Neutrophil (primary cell): ENCODE data around the gene NPEPL1.

Experiments used
- H3K27ac ChIP-seq: fragments of 200-600 bp; sonication (generic); 2 replicates; pipeline ENCODE4 v1.5.1; 2016; ENCODE audit warnings: mild to moderate bottlenecking, moderate library complexity
- H3K27me3 ChIP-seq: fragments of 200-600 bp; sonication (generic); 2 replicates; pipeline ENCODE4 v1.6.0; 2016; ENCODE audit warnings: mild to moderate bottlenecking
- H3K36me3 ChIP-seq: fragments of 200-600 bp; sonication (generic); 2 replicates; pipeline ENCODE4 v1.5.1; 2017
- H3K4me1 ChIP-seq, 2 experiments: fragments of 200-600 bp in 1 of 2; sonication (generic) in 1 of 2; 1 replicate in 1 of 2; 2 replicates in 1 of 2; pipeline versions ENCODE4 v1.5.1 to v1.6.1; 2013 to 2016; ENCODE audit warnings: low read depth in 1 of 2, low read length in 1 of 2, mild to moderate bottlenecking in 1 of 2, moderate library complexity in 1 of 2; ENCODE audit not compliant: control insufficient read depth in 1 of 2, insufficient read depth in 1 of 2
- H3K4me3 ChIP-seq, 2 experiments: fragments of 200-600 bp in 1 of 2; sonication (generic) in 1 of 2; 1 replicate in 1 of 2; 2 replicates in 1 of 2; pipeline ENCODE4 v1.5.1; 2013 to 2016; ENCODE audit warnings: low read depth in 1 of 2, low read length in 1 of 2, mild to moderate bottlenecking in 1 of 2, moderate library complexity in 1 of 2
- H3K9me3 ChIP-seq: fragments of 200-600 bp; sonication (generic); 2 replicates; pipeline ENCODE4 v1.5.1; 2016
- CTCF ChIP-seq: fragments of 200-600 bp; sonication (generic); IDR thresholded peaks from 2 replicates; pipeline ENCODE4 v1.5.1; 2016; ENCODE audit warnings: antibody characterized with exemption

The NPEPL1 gene

GRCh38 chr20:58659841-58660240, 32.8 kb upstream of the NPEPL1 start:
- Histone ChIP-seq H3K36me3 (peaks cover 15% of the 10 kb centered on the region), H3K4me3 (no peak overlapping the region), H3K9me3 (no peaks in the 10 kb centered on the region), H3K4me1 (peaks cover 8 to 14% of the 10 kb centered on the region in 2 experiments), H3K27me3 (no peaks in the 10 kb centered on the region), H3K27ac (peak overlapping the region; percentile 53)
- TF ChIP-seq CTCF = no peak

- peak overlapping the region; percentile 21 for H3K27ac ChIP-seq
- peaks cover 23% of the 10 kb centered on the region for H3K36me3 ChIP-seq
- no peaks in the 10 kb centered on the region for H3K27me3 ChIP-seq
- H3K4me3 ChIP-seq = no peak overlapping the region
- no peaks in the 10 kb centered on the region for H3K9me3 ChIP-seq
- no peak for TF ChIP-seq CTCF
- H3K4me1 ChIP-seq = peaks cover 8 to 12% of the 10 kb centered on the region in 2 experiments
These were observed 31.6 kb upstream of the NPEPL1 start for GRCh38 chr20:58660855-58661597.

GRCh38 chr20:58661598-58662473, 30.8 kb upstream of the NPEPL1 start:
- H3K36me3 ChIP-seq = peaks cover 28% of the 10 kb centered on the region
- peaks cover 8 to 9% of the 10 kb centered on the region in 2 experiments for H3K4me1 ChIP-seq
- no peaks in the 10 kb centered on the region for H3K27me3 ChIP-seq
- no peaks in the 10 kb centered on the region for H3K9me3 ChIP-seq
- no peak overlapping the region for H3K4me3 ChIP-seq
- peak overlapping the region; percentile 23 for H3K27ac ChIP-seq
- TF ChIP-seq CTCF = no peak

- Histone ChIP-seq H3K27me3 (no peaks in the 10 kb centered on the region), H3K9me3 (no peaks in the 10 kb centered on the region), H3K4me1 (peaks cover 7 to 8% of the 10 kb centered on the region in 2 experiments), H3K36me3 (peaks cover 48% of the 10 kb centered on the region), H3K4me3 (no peak overlapping the region), H3K27ac (no peak overlapping the region)
- TF ChIP-seq CTCF = no peak
These were observed 28.3 kb upstream of the NPEPL1 start for GRCh38 chr20:58664331-58664730.

- peaks cover 1 to 2% of the 10 kb centered on the region in 2 experiments for H3K4me1 ChIP-seq
These were observed 27.7 kb upstream of the NPEPL1 start for GRCh38 chr20:58664883-58665282.

More at GRCh38 chr20:58664883-58665282, 27.7 kb upstream of the NPEPL1 start:
- Histone ChIP-seq H3K4me3 (no peak overlapping the region), H3K36me3 (peaks cover 54% of the 10 kb centered on the region), H3K27me3 (no peaks in the 10 kb centered on the region), H3K27ac (peak overlapping the region; percentile 16), H3K9me3 (no peaks in the 10 kb centered on the region)
- TF ChIP-seq CTCF = no peak
